Peyer's patch (tissue), 4 donors: ENCODE measurements around the gene PSMG4.

ENCODE experiments used
- POLR2A ChIP-seq, 2 donors: fragments of 450-650 bp; IDR thresholded peaks; one replicate each; pipeline ENCODE4 v1.5.1; 2017; ENCODE audit warnings: antibody characterized with exemption in 2 of 2, mild to moderate bottlenecking in 2 of 2, moderate library complexity in 2 of 2
- TF ChIP-seq, protein P1 (sequence below), 6 experiments: fragments of 450-650 bp in 4 of 6; fragments of 200-600 bp in 2 of 6; sonication (generic) in 1 of 6; IDR thresholded peaks; one replicate each; pipeline ENCODE4 v1.5.1; 2017 to 2019; ENCODE audit warnings: antibody characterized with exemption in 6 of 6, mild to moderate bottlenecking in 3 of 6, moderate library complexity in 1 of 6

DNA sequence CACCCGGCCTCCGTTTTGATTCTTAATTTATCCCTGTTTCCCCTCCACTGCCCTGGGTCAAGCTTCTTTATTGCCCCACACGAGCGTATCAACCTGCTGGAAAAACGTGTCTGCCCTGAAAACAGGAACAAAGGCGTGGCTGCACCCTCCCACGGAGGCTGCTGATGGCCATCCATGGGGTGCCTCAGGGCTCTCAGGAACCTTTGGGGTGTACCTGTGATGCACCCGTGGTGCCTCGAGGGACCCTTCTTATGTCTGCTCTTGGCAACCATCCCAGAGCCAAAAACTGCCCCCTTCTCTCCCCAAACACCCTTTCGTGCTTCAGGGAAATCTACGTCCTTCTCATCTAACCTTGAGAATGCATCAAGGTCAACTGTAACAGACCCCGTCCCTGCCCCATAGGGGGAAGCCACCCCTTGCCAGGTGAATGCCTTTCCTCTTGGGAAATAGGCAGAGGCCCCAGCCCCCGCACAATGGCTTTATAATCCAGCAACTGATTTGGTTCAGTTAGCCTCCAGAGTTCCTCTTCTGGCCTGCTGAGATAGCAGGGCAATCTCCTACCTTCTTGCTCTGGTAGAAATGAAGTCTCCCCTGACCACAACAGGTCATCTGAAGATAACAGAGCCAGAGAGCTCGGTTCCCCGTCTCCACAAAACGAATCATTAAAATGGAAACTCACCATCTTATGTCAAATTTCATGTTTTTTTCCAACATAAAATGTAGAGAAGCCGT, 29.4 kb downstream of the PSMG4 start:
- TF ChIP-seq, protein P1, sequence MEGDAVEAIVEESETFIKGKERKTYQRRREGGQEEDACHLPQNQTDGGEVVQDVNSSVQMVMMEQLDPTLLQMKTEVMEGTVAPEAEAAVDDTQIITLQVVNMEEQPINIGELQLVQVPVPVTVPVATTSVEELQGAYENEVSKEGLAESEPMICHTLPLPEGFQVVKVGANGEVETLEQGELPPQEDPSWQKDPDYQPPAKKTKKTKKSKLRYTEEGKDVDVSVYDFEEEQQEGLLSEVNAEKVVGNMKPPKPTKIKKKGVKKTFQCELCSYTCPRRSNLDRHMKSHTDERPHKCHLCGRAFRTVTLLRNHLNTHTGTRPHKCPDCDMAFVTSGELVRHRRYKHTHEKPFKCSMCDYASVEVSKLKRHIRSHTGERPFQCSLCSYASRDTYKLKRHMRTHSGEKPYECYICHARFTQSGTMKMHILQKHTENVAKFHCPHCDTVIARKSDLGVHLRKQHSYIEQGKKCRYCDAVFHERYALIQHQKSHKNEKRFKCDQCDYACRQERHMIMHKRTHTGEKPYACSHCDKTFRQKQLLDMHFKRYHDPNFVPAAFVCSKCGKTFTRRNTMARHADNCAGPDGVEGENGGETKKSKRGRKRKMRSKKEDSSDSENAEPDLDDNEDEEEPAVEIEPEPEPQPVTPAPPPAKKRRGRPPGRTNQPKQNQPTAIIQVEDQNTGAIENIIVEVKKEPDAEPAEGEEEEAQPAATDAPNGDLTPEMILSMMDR (IDR thresholded peaks at IDR 0.05) = no peak
- no peak for TF ChIP-seq POLR2A (IDR thresholded peaks at IDR 0.05)
